CD14-positive monocyte (primary cell): ENCODE measurements around the gene SDK1. TPM values are rescaled to one million over a fixed set of nuclear protein-coding genes. Genes with fewer than 3 reads are reported as not detected.

Source experiments
- DNase-seq, 3 donors: peaks; one replicate each; pipeline ENCODE4 v3.0.0-alpha.2; 2011 to 2022
- H2AFZ ChIP-seq: 2 replicates; pipeline ENCODE4 v1.6.0; 2012; ENCODE audit warnings: mild to moderate bottlenecking, low read depth, low read length, inconsistent platforms; ENCODE audit not compliant: insufficient read depth, poor library complexity, severe bottlenecking
- H3K27ac ChIP-seq, 2 donors: 1 replicate in 1 of 2; 2 replicates in 1 of 2; pipeline ENCODE4 v1.5.1; 2012 to 2013; ENCODE audit warnings: low read length in 2 of 2, control low read depth in 1 of 2, inconsistent platforms in 1 of 2, low read depth in 1 of 2, mild to moderate bottlenecking in 1 of 2
- H3K27me3 ChIP-seq, 2 donors: one replicate each; pipeline versions ENCODE4 v1.6.0 to v1.6.1; 2011 to 2013; ENCODE audit warnings: low read length in 2 of 2; ENCODE audit not compliant: control insufficient read depth in 2 of 2, insufficient read depth in 2 of 2
- H3K36me3 ChIP-seq, 2 donors: replicated peaks in 1 of 2; 1 replicate in 1 of 2; 2 replicates in 1 of 2; pipeline versions ENCODE4 v1.5.1 to v1.6.1; 2012 to 2013; ENCODE audit warnings: low read length in 2 of 2, control low read depth in 1 of 2, inconsistent platforms in 1 of 2, mild to moderate bottlenecking in 1 of 2; ENCODE audit not compliant: insufficient read depth in 2 of 2, control insufficient read depth in 1 of 2
- H3K4me1 ChIP-seq, 2 donors: 1 replicate in 1 of 2; 2 replicates in 1 of 2; pipeline versions ENCODE4 v1.5.1 to v1.6.1; 2012 to 2013; ENCODE audit warnings: low read length in 2 of 2, control low read depth in 1 of 2, inconsistent platforms in 1 of 2, mild to moderate bottlenecking in 1 of 2, moderate library complexity in 1 of 2; ENCODE audit not compliant: insufficient read depth in 2 of 2, control insufficient read depth in 1 of 2
- H3K4me2 ChIP-seq: replicated peaks from 2 replicates; pipeline ENCODE3; 2012; ENCODE audit warnings: low read length, moderate library complexity, mild to moderate bottlenecking; ENCODE audit not compliant: poor library complexity, severe bottlenecking; ENCODE audit errors: extremely low read depth
- H3K4me3 ChIP-seq, 3 experiments: fragments of 200-600 bp in 1 of 3; sonication (generic) in 1 of 3; replicated peaks in 1 of 3; 1 replicate in 2 of 3; 2 replicates in 1 of 3; pipeline ENCODE4 v1.5.1; 2011 to 2013; ENCODE audit warnings: low read length in 3 of 3, mild to moderate bottlenecking in 3 of 3, control low read depth in 2 of 3, low read depth in 2 of 3, inconsistent platforms in 1 of 3, moderate library complexity in 1 of 3
- H3K79me2 ChIP-seq: 2 replicates; pipeline ENCODE4 v1.6.0; 2012; ENCODE audit warnings: mild to moderate bottlenecking, control low read depth, inconsistent platforms, low read length, moderate library complexity; ENCODE audit not compliant: insufficient read depth
- H3K9ac ChIP-seq: 2 replicates; pipeline ENCODE4 v1.6.0; 2017; ENCODE audit warnings: low read length, mild to moderate bottlenecking; ENCODE audit not compliant: insufficient read depth, poor library complexity, severe bottlenecking
- H3K9me3 ChIP-seq, 2 donors: replicated peaks in 1 of 2; 1 replicate in 1 of 2; 2 replicates in 1 of 2; pipeline versions ENCODE4 v1.5.1 to v1.6.1; 2012 to 2013; ENCODE audit warnings: low read length in 2 of 2, control low read depth in 1 of 2; ENCODE audit not compliant: control insufficient read depth in 1 of 2, insufficient read depth in 1 of 2
- H4K20me1 ChIP-seq: 2 replicates; pipeline ENCODE4 v1.6.0; 2012; ENCODE audit warnings: mild to moderate bottlenecking, low read length, control low read depth, moderate library complexity; ENCODE audit not compliant: insufficient read depth
- H3K27ac Mint-ChIP-seq, 7 donors: one replicate each; pipeline ENCODE4 v1.8.0; 2020; ENCODE audit warnings: mild to moderate bottlenecking in 7 of 7, mixed read lengths in 7 of 7, moderate library complexity in 6 of 7, inconsistent platforms in 2 of 7
- H3K27me3 Mint-ChIP-seq, 3 donors: one replicate each; pipeline ENCODE4 v1.8.0; 2021 to 2022; ENCODE audit warnings: low read depth in 3 of 3, mild to moderate bottlenecking in 3 of 3, mixed read lengths in 3 of 3, moderate library complexity in 3 of 3, inconsistent platforms in 1 of 3
- H3K36me3 Mint-ChIP-seq, 2 donors: one replicate each; pipeline ENCODE4 v1.8.0; 2020; ENCODE audit warnings: mixed read lengths in 2 of 2, inconsistent platforms in 1 of 2, mild to moderate bottlenecking in 1 of 2
- H3K4me1 Mint-ChIP-seq: one replicate; pipeline ENCODE4 v1.8.0; 2020; ENCODE audit warnings: mild to moderate bottlenecking, mixed read lengths
- H3K4me3 Mint-ChIP-seq, 2 donors: one replicate each; pipeline ENCODE4 v1.8.0; 2020; ENCODE audit warnings: mild to moderate bottlenecking in 2 of 2, mixed read lengths in 2 of 2, moderate library complexity in 1 of 2
- H3K9me3 Mint-ChIP-seq, 7 donors: one replicate each; pipeline ENCODE4 v1.8.0; 2020 to 2022; ENCODE audit warnings: mixed read lengths in 7 of 7, mild to moderate bottlenecking in 6 of 7, moderate library complexity in 6 of 7, inconsistent platforms in 2 of 7
- WGBS: methylation state at CpG from one replicate; pipeline ENCODE4 v1.1.5; 2013; ENCODE audit warnings: missing lambda C conversion rate; ENCODE audit not compliant: insufficient coverage; 5-methylcytosine and 5-hydroxymethylcytosine counted together
- intact Hi-C, 2 donors: fragments of 100-400 bp; cut with micrococcal nuclease; formaldehyde crosslinking; loops; one replicate each; pipeline versions ENCODE4 v1.15.0 to v1.15.1; 2023
- polyA plus RNA-seq, 3 donors: library from polyadenylated mRNA; depleted of rRNA in 1 of 3; unstranded in 2 of 3; stranded (reverse) in 1 of 3; fragments of 300-500 nt in 2 of 3; fragments of >200 nt in 1 of 3; fragmentation: Illumina TruSeq in 2 of 3; gene quantifications; 1 replicate in 2 of 3; 2 replicates in 1 of 3; pipeline ENCODE4 v1.2.3, GENCODE V29; 2012 to 2021
- TF ChIP-seq, protein P1 (sequence below): fragments of 200-600 bp; IDR thresholded peaks from one replicate; pipeline ENCODE4 v1.8.0; 2022; ENCODE audit warnings: antibody characterized with exemption, mild to moderate bottlenecking

Gene SDK1
- polyA plus RNA-seq, 3 donors, result 0.01 TPM; not detected in 2

DNA sequence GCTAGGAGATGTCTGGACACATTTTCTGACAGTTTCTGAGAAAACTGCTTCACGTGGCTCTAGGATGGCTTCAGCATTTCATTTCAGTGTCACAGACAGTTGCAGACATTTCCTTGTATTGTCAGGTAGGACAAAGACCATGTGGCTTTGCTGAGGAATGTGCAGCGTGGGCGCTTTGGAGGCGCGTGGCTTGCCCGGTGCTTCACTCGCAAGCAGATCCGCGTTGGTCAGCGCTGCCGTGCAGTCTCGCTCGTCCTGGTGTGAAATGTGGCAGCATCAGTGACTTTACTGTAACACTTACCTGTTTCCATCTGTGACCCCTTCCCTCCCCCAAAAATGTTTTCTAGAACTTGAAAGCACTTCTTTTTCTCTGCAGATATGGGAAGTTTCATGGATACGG lies 340.5 kb downstream of the SDK1 start:
- Histone ChIP-seq H2AFZ (no peak overlapping the region), H3K4me3 (no peak overlapping the region), H4K20me1 (no peaks in the 10 kb centered on the region), H3K4me2 (no peak overlapping the region), H3K79me2 (no peaks in the 10 kb centered on the region), H3K36me3 (no peaks in the 10 kb centered on the region), H3K27ac (no peak overlapping the region), H3K4me1 (no peaks in the 10 kb centered on the region), H3K9ac (no peak overlapping the region), H3K9me3 (no peaks in the 10 kb centered on the region), H3K27me3 (no peaks in the 10 kb centered on the region)
- H3K27ac Mint-ChIP-seq, result no peak overlapping the region
- peaks cover 0 to 5% (median 4%) of the 10 kb centered on the region in 7 donors for H3K9me3 Mint-ChIP-seq
- peaks cover 0 to 3% (median 0%) of the 10 kb centered on the region in 3 donors for H3K27me3 Mint-ChIP-seq
- 83% methylated on average over 9 of the region's 14 CpGs for WGBS
- TF ChIP-seq, protein P1, sequence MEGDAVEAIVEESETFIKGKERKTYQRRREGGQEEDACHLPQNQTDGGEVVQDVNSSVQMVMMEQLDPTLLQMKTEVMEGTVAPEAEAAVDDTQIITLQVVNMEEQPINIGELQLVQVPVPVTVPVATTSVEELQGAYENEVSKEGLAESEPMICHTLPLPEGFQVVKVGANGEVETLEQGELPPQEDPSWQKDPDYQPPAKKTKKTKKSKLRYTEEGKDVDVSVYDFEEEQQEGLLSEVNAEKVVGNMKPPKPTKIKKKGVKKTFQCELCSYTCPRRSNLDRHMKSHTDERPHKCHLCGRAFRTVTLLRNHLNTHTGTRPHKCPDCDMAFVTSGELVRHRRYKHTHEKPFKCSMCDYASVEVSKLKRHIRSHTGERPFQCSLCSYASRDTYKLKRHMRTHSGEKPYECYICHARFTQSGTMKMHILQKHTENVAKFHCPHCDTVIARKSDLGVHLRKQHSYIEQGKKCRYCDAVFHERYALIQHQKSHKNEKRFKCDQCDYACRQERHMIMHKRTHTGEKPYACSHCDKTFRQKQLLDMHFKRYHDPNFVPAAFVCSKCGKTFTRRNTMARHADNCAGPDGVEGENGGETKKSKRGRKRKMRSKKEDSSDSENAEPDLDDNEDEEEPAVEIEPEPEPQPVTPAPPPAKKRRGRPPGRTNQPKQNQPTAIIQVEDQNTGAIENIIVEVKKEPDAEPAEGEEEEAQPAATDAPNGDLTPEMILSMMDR, result no peak
- no peaks in the 10 kb centered on the region for H3K36me3 Mint-ChIP-seq
- H3K4me1 Mint-ChIP-seq, result no peaks in the 10 kb centered on the region
- intact Hi-C loops, result no loop called here
- DNase-seq, result no peak
- no peak overlapping the region for H3K4me3 Mint-ChIP-seq

DNA sequence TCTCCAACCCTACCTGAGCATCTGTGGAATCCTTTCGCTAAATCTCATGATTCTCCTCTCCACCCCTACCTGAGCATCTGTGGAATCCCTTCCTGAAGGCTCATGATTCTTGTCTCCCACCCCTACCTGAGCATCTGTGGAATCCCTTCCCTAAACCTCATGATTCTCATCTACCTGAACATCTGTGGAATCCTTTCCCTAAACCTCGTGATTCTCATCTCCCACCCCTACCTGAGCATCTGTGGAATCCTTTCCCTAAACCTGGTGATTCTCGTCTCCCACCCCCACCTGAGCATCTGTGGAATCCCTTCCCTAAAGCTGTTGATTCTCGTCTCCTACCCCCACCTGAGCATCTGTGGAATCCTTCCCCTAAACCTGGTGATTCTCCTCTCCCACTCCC lies 342.0 kb downstream of the SDK1 start:
- Histone ChIP-seq H3K9me3 (no peaks in the 10 kb centered on the region), H3K79me2 (no peaks in the 10 kb centered on the region), H3K4me1 (no peaks in the 10 kb centered on the region), H3K4me2 (no peak overlapping the region), H2AFZ (no peak overlapping the region), H3K9ac (no peak overlapping the region), H3K36me3 (no peaks in the 10 kb centered on the region), H3K4me3 (no peak overlapping the region), H3K27me3 (no peaks in the 10 kb centered on the region), H4K20me1 (no peaks in the 10 kb centered on the region), H3K27ac (no peak overlapping the region)
- Mint-ChIP-seq H3K9me3 (peaks cover 0 to 5% (median 2%) of the 10 kb centered on the region in 7 donors), H3K4me3 (no peak overlapping the region), H3K4me1 (no peaks in the 10 kb centered on the region), H3K36me3 (no peaks in the 10 kb centered on the region), H3K27me3 (peaks cover 0 to 3% (median 0%) of the 10 kb centered on the region in 3 donors), H3K27ac (no peak overlapping the region)
- WGBS, result 88% methylated on average over 4 of the region's 4 CpGs
- intact Hi-C loops, result no loop called here
- DNase-seq, result no peak
- TF ChIP-seq, protein P1, result no peak
